HG02759 (cell line): ENCODE data around the gene SLC25A41.

Experiments used
- ATAC-seq: cut with Tn5 transposase; IDR thresholded peaks from one replicate; pipeline ENCODE4 v1.9.1; 2021; ENCODE audit warnings: mild to moderate bottlenecking, moderate library complexity; ENCODE audit not compliant: unreplicated experiment

The SLC25A41 gene

DNA sequence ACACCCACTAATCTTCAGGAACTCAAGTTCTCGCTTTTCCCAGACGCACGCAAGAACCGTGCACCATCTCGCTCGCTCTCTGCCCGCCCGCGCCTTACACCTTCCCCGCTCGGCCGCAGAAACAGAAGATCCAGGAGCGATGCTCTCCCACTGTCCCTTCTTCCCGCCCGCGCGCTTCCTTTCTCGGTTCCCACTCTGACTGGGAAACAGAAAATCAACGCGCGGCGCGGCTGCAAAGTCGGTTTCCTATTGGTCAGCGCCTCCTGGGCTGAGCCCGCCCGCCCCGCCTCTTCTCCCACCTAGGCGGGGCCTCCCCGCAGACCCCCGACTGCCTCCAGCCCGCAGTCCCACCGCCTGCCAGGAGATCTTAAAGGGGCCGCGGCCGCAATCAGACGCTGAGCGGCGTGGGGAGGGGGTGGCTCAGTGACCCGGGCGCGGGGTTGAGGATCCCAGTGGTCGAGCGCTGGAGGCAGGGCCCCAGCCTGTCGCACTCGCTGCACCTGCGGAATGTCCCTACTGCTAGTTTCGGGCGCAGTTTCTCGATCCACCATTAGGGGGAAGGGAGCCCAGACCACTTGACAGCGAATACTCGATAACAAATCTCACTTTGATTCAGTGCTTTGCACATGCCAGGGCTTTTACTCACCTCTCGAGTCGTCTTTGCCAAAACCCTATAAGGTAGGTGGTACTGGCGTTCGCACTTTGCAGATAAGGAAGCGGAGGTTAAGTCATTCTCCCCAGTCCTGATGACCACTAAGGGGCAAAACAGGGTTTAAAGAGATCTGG lies 26.7 kb upstream of the SLC25A41 start:
- peak; percentile 77 for ATAC-seq

DNA sequence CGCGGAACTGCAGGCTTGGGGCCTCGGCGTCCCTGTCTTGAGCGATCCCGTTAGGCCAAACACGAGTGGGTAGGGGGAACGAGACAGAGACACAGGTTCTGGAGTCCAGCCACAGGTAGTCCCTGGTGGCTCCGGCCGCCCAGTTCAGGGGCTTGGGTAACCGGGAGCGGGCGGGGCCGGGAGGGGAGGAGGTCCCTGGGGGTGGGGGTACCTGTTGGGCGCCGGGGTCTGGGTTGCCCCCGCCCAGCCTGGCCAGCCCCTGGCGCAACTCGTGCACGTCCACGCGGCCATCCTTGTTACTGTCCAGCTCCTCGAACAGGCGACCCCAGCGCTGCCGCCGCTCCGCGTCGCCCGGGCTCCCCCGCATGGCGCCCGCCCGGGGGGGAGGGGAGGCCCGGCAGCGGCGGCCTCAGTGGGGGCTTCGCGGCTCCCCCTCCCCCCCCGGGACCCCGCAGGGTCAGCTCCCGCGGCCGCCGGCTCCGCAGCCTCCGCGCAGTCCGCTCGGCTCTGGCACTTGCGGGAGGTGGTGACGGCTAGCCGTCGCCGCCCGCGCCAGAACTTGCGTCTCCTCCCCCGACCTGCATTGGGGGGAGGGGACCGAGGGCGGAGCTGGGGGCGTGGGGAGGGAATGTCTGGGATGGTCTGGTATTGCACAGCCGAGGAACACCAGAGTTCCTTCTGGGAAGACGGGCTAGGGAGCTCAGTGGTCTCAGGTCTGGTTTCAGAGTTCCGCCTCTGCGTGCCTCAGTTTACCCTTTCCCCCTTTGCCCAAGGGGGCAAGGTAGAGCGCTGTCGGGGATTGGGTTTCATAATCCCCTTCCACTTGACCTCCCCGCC lies 25.9 kb upstream of the SLC25A41 start, which contains the start of gene SLC25A23:
Gene SLC25A23, minus strand, starts transcription at position 531 of the 837 bp plus-strand sequence. Its CDS starts 164 bp downstream, at position 367.
- ATAC-seq: peak; percentile 36

DNA sequence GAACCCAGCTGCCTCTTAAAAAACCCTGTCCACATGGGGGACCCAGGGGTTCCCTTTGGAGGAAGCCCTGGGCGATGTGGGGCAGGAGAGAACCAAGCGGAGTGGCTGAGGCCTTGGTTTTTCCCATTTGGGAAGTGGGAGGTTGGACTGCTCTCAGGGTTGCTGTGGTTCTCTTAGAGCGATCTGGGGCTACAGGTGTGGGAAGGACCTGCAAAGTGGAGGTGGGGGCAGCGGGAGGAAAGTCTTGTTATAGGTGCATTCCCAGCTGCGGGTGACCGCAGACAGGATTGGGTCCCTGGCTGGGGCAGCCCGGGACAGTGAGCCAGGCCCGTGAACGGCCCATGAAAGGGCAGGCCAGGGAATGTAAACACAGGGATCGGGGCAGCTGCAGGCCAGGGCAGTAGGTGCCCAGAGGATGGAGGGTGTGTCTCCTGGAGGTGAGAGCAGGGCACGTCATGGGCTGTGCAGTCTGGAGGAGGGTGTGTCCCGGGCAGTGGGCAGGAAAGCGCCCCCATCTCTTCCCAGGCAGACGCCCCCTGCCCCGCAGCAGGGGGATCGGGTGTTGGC lies 25.2 kb upstream of the SLC25A41 start:
- no peak for ATAC-seq

DNA sequence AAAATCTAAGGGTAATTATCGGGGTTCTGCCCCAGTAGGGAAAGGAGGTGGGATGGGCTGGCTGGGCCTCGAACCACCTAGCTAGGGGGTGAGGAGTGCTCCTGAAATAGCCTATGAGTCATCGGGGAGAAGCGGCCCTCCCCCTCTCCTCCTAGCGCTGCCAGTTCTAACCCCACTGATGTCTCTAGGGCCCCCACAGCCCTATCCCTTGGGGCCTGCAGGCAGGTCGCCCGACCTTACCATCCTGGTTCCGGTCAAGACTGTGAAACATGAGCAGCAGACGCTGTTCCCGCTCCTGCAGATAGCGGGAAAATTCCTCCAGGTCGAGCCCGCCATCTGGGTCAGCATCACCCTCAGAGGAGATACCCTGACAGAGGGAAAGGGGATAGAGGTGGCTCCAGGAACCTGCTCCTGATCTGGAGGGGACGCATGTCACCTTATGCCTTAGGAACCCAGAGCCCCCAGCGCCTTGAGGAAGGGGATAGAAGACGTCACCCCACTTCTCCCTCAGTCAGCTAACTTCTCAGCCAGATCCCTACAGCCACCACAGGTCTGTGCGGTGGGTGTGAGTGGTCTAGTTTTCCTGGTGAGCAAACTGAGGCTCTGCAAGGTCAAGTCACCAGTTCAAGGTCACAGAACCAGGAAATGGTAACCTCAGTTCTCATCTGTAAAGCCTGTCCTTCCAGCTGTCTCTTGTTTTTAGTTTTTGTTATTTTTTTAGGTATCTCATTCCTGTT lies 24.6 kb upstream of the SLC25A41 start:
- no peak for ATAC-seq

DNA sequence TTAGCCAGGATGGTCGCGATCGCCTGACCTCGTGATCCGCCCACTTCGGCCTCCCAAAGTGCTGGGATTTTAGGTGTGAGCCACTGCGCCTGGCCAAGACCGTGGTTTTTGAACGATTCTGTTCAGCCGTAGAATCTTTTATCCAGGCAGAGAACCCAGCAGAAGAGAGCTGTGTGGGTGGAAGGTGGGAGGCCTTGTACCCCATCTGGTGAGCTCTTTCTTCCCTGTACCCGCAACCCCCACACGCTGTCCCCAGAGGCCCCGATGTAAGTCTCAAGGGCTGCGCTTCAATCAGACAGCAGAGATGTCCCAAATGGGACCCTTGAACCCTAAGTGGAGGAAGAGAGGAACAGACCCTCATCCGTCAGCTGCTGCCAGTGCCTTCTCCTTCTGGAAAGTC lies 22.4 kb upstream of the SLC25A41 start:
- ATAC-seq: no peak

DNA sequence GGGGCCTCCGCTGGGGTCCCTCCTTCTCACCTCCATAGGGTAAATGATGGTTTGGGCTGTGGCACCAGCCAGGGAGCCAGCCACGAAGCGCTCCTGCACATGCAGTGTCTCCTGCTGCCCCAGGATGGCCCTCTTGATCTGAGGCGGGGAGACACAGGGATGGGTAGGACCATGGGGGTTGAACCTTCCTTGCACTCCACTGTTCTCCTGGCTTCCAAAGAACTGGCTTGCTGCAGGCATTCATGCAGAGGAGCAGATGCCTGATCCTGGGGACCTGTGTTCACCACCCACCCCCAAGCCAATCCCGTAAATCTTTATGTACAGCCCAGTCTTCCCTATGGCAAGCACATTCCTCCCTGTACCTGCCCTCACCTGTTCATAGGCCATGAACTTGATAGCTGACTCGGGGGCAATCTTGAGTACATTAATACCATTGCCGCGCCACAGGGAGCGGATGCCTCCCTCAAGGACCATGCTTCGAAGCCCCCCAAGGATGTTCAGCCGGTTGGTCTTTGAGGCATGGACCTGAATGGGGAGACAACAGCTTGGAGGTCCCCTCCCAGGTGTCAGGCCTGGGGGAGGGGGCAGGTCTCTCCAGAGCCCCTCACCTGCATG lies 20.5 kb upstream of the SLC25A41 start:
- ATAC-seq: no peak

DNA sequence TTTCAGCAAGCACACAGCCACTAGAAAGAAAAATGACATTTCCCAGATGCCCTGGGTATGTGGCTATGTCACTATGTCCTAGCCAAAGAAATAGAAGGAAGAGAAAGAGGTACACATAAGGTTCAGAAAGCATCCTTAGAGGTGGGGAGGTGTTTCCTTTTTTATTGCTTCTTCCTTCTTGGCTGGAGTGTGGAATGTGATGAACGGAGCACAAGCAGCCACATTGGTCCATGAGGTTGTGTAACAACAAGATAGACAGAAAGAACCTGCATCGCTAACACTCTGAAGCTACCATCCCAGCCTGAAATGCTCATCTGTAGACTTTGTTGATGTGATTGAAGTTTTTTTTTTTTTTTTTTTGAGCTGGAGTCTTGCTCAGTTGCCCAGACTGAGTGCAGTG lies 19.3 kb upstream of the SLC25A41 start:
- no peak for ATAC-seq

DNA sequence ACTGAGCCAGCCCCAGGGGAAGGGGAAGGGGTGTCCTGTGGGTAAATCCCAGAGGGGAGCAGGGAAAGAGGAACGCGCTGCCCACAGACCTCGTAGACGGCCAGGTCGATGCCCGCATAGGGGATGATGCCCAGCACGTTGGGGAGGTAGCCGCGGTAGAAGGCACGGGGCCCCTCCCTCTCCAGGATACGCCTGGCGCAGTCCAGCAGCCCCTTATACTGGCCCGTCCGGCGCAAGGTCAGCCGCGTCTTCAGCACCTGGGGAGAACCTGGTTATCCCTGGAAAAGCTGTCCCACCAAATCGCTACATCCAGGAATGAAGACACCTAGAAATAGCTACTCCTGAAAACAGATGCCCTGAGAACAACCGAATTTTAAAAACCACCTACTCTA lies 18.7 kb upstream of the SLC25A41 start:
- ATAC-seq: no peak

DNA sequence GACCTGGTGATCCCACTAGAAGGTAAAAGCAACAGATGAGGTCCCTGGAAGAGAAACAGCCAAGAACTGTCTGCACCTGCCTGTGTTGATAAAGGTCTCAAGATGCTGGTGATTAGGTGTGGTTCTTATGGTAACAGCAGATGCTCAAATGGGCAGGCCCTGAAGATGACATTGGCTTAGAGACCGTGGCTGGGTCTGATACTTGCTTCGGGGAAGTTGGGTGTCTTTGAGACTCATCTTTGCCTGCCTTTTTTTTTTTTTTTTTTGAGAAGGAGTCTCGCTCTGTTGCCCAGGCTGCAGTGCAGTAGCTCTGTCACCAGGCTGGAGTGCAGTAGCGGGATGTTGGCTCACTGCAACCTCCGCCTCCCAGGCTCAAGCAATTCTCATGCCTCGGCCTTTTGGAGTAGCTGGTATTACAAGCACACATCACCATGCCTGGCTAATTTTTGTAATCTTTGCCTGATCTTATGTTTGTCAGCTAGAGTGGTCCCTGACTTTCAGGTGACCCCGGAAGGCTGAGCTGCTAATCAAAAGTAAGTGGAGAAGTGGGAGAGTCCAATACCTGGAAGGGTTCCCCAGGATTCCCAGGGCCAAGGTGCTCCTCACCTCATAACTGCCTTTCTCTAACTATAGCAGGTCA lies 18.1 kb upstream of the SLC25A41 start:
- no peak for ATAC-seq

DNA sequence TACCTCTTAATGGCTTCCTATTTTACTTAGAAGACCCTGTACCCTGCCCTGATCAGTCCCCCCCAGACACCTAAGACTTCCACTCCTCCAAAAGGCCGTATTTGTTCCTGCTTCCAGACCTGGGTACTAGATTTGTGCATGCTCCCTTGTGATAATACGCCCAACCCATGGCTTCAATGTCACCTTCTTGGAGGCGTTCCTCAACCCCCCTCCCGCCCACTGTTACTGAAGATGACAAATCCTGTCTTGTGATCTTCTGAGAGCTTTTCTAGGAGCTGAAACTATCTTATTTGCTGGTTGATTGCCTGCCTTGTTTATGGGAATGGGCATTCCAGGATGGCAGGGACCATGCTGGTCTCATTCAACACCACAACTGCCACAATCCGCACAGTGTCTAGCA lies 16.6 kb upstream of the SLC25A41 start:
- no peak for ATAC-seq

DNA sequence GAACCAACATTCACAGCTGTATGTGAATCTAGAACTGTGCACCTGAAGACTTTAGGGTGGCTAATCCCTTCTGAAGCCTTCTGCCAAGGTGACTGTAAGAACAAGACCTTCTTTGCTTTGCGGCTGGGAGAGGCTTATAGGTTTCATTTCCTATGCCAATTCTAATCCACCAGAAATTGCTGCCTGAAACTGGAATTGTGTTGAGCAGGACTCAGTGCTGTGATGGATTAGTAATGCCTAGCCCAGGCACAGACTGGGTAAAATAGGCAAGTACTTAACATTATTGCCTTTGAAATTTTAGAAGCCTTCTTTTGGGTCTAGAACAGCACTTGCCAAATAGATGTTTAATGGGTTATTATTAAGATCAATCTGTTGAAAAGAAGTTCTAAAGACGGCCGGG lies 14.5 kb upstream of the SLC25A41 start:
- ATAC-seq: no peak

DNA sequence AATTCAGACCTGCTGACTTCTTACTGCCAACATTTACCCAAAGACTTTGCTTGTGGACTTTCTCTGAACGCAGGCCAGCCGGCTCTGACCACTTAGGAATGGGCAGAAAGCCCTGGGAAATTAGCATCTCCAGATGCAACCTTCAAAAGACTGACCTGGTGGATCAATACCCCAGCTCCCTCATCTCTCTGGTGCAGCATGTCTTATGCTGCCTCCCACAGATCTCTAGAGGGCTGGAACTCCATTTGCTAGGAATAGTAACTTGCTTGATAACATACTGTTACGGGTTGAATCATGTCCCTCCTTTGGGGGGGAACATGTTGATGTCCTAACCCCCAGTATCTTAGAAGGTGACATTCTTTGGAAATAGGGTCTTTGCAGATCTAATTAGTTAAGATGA lies 12.9 kb upstream of the SLC25A41 start:
- ATAC-seq: no peak

DNA sequence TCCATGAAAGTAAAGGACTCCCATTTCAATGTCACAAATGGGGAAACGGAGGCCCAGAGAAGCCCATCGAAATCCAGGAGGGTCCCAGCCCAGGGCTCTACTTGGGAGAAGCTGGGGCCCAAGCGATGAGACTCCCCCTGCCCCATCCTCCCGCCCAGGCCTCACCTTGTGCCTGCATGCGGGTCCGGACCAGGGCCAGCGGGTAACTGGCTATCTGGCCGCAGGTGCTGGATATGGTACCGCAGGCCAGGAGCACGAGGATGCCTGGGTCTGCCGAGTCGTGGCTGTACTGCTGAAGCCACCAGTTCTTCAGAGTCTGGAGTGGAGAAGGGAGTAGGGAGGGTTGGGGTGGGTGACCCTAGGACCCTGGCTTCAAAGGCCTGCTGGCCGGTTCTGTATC lies 10.4 kb upstream of the SLC25A41 start:
- ATAC-seq: no peak

DNA sequence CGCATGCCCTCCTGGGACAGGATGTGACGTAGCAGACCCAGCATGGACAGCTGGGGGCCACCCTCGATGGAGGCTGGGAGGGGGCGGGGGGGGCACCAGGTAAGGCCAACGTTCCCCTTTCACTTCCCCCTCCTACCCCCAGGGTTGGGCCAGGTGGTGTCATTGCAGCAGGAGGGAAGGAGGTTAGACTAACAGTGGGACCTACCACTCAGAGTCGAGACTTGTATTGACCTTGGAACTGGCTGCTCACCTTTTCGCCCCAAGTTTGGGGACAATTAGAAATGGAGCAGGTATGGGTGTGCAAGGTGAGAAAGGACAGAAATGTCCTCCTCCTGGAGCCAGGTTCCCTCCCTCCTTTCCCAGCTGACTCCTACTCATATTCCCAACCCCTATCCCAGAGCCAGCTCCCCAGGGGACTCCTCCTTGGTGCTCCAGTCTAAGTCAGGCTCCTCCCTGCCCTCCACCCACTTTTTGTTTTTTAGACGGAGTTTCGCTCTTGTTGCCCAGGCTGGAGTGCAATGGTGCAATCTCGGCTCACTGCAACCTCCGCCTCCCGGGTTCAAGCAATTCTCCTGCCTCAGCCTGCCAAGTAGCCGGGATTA lies 8.6 kb upstream of the SLC25A41 start:
- no peak for ATAC-seq

DNA sequence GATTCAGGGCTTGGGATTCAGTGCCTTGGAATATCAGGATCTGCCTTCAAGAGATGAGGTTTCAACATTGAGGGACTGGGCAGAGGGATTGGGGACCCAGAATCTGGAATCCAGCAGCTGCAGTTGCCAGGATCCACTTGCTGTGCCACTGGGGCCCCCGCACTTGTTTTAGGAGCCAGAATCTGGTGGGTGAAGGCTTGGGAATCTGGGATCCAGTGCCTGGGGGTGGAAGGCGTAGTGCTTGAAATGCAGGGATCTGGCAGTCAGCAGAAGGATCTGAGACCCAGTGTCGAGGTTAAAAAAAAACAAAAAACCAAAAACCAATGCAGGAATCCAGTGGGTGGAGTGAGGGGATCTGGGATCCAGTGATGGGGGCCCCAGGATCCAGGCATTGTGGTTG lies 7.3 kb upstream of the SLC25A41 start:
- no peak for ATAC-seq

DNA sequence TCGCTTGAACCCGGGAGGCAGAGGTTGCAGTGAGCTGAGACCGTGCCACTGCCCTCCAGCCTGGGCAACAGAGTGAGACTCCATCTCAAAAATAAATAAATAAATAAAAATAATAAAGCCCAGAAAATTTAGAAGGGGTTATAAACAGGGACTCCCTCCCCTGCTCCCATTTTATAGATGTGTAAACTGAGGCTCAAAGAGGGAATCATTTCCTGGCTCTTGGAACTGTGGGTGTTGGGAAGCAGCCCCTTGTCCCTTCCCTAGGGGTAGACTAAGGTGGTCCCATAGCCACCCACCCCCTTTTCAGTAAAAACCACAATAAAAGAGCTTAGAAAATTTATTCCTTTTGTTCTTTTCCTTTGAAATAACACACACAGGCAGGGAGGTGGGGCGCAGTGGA lies 6.2 kb upstream of the SLC25A41 start:
- no peak for ATAC-seq

DNA sequence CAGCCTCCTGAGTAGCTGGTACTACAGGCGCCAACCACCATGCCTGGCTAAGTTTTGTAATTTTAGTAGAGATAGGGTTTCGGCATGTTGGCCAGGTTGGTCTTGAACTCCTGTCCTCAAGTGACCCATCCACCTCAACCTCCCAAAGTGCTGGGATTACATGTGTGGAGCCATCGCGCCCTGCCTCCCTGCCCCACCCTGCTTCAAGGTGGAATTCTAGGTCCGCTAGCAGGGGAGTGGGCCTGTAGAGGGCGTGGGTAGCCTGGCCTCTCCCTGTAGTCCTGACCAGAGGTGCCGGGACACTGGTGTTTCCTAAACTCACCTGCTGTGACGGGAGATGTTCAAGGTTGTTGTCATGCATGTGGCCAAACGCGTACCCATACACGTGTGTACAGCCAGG lies 398 bp downstream of the SLC25A41 start:
- ATAC-seq: no peak

DNA sequence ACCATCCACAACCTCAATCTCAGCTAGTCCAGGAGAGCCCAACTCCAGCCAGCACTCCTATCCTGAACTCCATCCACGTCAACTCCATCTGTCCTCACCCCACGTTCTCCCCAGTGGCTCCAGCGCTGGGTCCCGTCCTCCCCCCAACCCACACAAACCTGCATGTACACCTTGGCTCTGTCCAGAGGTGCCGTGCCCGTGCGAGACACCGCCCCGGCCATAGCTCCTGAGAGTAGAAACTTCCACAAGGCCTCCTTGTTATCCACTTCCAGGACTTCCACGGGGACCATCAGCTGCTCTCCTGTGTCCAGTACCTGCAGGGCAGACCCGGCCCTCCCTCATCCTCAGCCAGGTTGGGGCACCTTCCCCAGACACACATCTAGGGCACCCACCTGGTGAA lies 1.7 kb downstream of the SLC25A41 start:
- ATAC-seq: no peak

DNA sequence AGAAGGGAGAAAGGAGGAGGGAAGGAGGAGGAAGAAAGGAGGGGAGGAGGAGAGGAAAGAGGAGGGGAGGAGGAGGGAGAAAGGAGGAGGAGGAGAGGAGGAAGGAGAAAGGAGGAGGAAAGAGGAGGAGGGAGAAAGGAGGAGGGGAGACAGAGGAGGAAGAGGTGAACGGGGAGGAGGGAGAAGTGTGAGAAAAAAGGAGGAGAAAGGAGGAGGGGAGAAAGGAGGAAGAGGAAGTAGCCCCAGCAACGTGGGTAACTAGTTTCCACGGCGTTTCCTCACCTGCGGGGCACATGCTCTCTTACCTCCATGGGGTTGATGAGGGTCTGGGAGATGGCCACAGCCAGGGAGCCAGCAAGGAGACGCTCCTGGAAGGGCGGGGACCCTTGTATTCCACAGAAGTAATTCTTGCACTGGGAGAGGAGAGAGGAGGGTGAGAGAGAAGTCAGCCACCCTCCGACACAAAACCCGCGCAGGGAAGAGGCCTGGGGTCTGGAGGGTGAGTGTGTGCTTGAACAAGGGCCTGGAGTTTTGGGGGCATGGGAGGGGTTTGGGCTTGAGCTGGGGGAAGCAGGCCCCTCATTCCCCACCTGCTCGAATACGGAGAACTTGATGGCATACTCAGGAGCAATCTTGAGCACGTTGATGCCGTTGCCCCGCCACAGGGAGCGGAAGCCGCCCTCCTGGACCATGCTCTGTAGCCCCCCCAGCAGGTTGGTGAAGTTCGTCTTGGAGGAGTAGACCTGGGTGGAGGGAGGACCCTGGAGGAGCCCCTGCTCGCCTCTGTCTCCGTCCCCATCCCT lies 3.9 kb downstream of the SLC25A41 start:
- no peak for ATAC-seq
